H1 (cell line): ENCODE results near the gene PIK3CA. TPM values are rescaled to one million over a fixed set of nuclear protein-coding genes. Genes with fewer than 3 reads are reported as not detected.
A peak's percentile ranks its signal among the peaks of the same experiment; 100 is the strongest.

Experiments used
- CTCF ChIA-PET: fragments of 300-600 bp; sonication (Branson Sonifier 250); formaldehyde crosslinking; loops from one replicate; lab custom pipeline; 2021; ENCODE audit not compliant: partially characterized antibody; lab: Charles Lee
- POLR2A ChIA-PET: fragments of 300-600 bp; sonication (Branson Sonifier 250); formaldehyde crosslinking; loops from one replicate; lab custom pipeline; 2021; ENCODE audit warnings: inconsistent platforms; ENCODE audit not compliant: partially characterized antibody; lab: Charles Lee
- DNase-seq, 2 experiments: peaks; one replicate each; pipeline versions ENCODE4 v3.0.0 to v3.0.0-alpha.2; 2010 to 2022; ENCODE audit warnings: low spot score in 2 of 2, low read depth in 1 of 2, mixed read lengths in 1 of 2
- FAIRE-seq: peaks from 2 replicates; lab custom pipeline; 2011; peaks lifted over from hg19 to GRCh38; lab: Jason Lieb, UNC
- H2AFZ ChIP-seq: 2 replicates; pipeline ENCODE4 v1.8.1; 2012; ENCODE audit warnings: low read length, inconsistent platforms
- H2AK5ac ChIP-seq: 2 replicates; pipeline ENCODE4 v1.6.1; 2013; ENCODE audit warnings: low read depth, low read length
- H2BK120ac ChIP-seq: replicated peaks from 2 replicates; pipeline ENCODE3; 2013; ENCODE audit warnings: low read depth, low read length, inconsistent platforms
- H2BK12ac ChIP-seq: 2 replicates; pipeline ENCODE4 v1.6.1; 2013; ENCODE audit warnings: low read depth, low read length
- H2BK15ac ChIP-seq: 2 replicates; pipeline ENCODE4 v1.6.1; 2013; ENCODE audit warnings: low read length
- H2BK20ac ChIP-seq: 2 replicates; pipeline ENCODE4 v1.6.1; 2013; ENCODE audit warnings: low read length
- H2BK5ac ChIP-seq: 2 replicates; pipeline ENCODE4 v1.6.1; 2013; ENCODE audit warnings: low read depth, low read length
- H3K14ac ChIP-seq: 2 replicates; pipeline ENCODE4 v1.6.1; 2013; ENCODE audit warnings: inconsistent platforms; ENCODE audit not compliant: insufficient read length
- H3K18ac ChIP-seq: 2 replicates; pipeline ENCODE4 v1.6.1; 2013; ENCODE audit warnings: low read length; ENCODE audit errors: extremely low read depth
- H3K23ac ChIP-seq: 2 replicates; pipeline ENCODE4 v1.6.1; 2013; ENCODE audit warnings: inconsistent platforms; ENCODE audit not compliant: insufficient read length
- H3K23me2 ChIP-seq: 2 replicates; pipeline ENCODE4 v1.6.1; 2013; ENCODE audit warnings: low read depth, low read length
- H3K27ac ChIP-seq: 2 replicates; pipeline ENCODE4 v1.6.1; 2011; ENCODE audit warnings: low read depth, low read length, inconsistent platforms
- H3K27me3 ChIP-seq, 4 experiments: replicated peaks in 1 of 4; 1 replicate in 1 of 4; 2 replicates in 3 of 4; pipeline versions ENCODE4 v1.6.1 to v1.8.1; 2011 to 2013; ENCODE audit warnings: low read length in 3 of 4, mild to moderate bottlenecking in 3 of 4, inconsistent platforms in 2 of 4, mixed read lengths in 2 of 4, moderate library complexity in 1 of 4; ENCODE audit not compliant: control insufficient read depth in 3 of 4, insufficient read depth in 3 of 4; ENCODE audit errors: extremely low read depth in 1 of 4
- H3K36me3 ChIP-seq, 4 experiments: 2 replicates each; pipeline versions ENCODE4 v1.6.1 to v1.8.1; 2011 to 2013; ENCODE audit warnings: mild to moderate bottlenecking in 4 of 4, low read length in 3 of 4, moderate library complexity in 2 of 4, control low read depth in 1 of 4, inconsistent platforms in 1 of 4; ENCODE audit not compliant: insufficient read depth in 4 of 4, control insufficient read depth in 2 of 4
- H3K4ac ChIP-seq: replicated peaks from 2 replicates; pipeline ENCODE3; 2013; ENCODE audit warnings: low read length, low read depth, mixed read lengths, inconsistent platforms; ENCODE audit not compliant: insufficient read length
- H3K4me1 ChIP-seq, 4 experiments: replicated peaks in 1 of 4; 1 replicate in 1 of 4; 2 replicates in 3 of 4; pipeline versions ENCODE4 v1.6.1 to v1.8.1; 2011 to 2013; ENCODE audit warnings: low read length in 3 of 4, inconsistent platforms in 2 of 4, mixed read lengths in 1 of 4; ENCODE audit not compliant: insufficient read depth in 4 of 4, control insufficient read depth in 3 of 4
- H3K4me2 ChIP-seq, 2 experiments: 2 replicates each; pipeline versions ENCODE4 v1.6.1 to v1.8.1; 2011 to 2013; ENCODE audit warnings: low read depth in 2 of 2, low read length in 2 of 2, control low read depth in 1 of 2, inconsistent platforms in 1 of 2, mild to moderate bottlenecking in 1 of 2; ENCODE audit not compliant: insufficient read depth in 1 of 2
- H3K4me3 ChIP-seq, 4 experiments: fragments of 200-600, 300-600 bp in 1 of 4; sonication (generic), shearing (Covaris generic), sonication (Bioruptor Twin) in 1 of 4; 2 replicates each; pipeline versions ENCODE4 v1.5.1 to v1.8.1; 2011 to 2016; ENCODE audit warnings: low read length in 4 of 4, low read depth in 3 of 4, control low read depth in 2 of 4, inconsistent platforms in 2 of 4, mild to moderate bottlenecking in 2 of 4, mixed read lengths in 1 of 4, moderate library complexity in 1 of 4; ENCODE audit not compliant: insufficient read depth in 2 of 4; ENCODE audit errors: extremely low read depth in 1 of 4
- H3K56ac ChIP-seq: replicated peaks from 2 replicates; pipeline ENCODE3; 2013; ENCODE audit warnings: low read depth, mild to moderate bottlenecking, mixed read lengths, low read length, inconsistent platforms; ENCODE audit not compliant: insufficient read length
- H3K79me1 ChIP-seq: 2 replicates; pipeline ENCODE4 v1.6.1; 2013; ENCODE audit warnings: low read depth, low read length, control low read depth
- H3K79me2 ChIP-seq, 2 experiments: 2 replicates each; pipeline versions ENCODE4 v1.6.1 to v1.8.1; 2012 to 2013; ENCODE audit warnings: low read length in 2 of 2, mild to moderate bottlenecking in 2 of 2, inconsistent platforms in 1 of 2; ENCODE audit not compliant: insufficient read depth in 2 of 2, control insufficient read depth in 1 of 2
- H3K9ac ChIP-seq, 4 experiments: replicated peaks in 1 of 4; 1 replicate in 1 of 4; 2 replicates in 3 of 4; pipeline versions ENCODE4 v1.6.1 to v1.8.1; 2011 to 2013; ENCODE audit warnings: low read depth in 3 of 4, low read length in 3 of 4, control low read depth in 2 of 4, mild to moderate bottlenecking in 2 of 4, moderate library complexity in 2 of 4, inconsistent platforms in 1 of 4; ENCODE audit errors: extremely low read depth in 1 of 4
- H3K9me3 ChIP-seq, 2 experiments: 2 replicates each; pipeline versions ENCODE4 v1.6.1 to v1.8.1; 2012 to 2013; ENCODE audit warnings: mild to moderate bottlenecking in 2 of 2, moderate library complexity in 2 of 2, control low read depth in 1 of 2, inconsistent platforms in 1 of 2, low read depth in 1 of 2, low read length in 1 of 2, mixed read lengths in 1 of 2; ENCODE audit not compliant: insufficient read depth in 2 of 2
- H4K20me1 ChIP-seq, 2 experiments: replicated peaks in 1 of 2; 2 replicates each; pipeline versions ENCODE3 to v1.8.1; 2011 to 2013; ENCODE audit warnings: inconsistent platforms in 2 of 2, low read length in 2 of 2, mild to moderate bottlenecking in 1 of 2; ENCODE audit not compliant: insufficient read depth in 2 of 2, control insufficient read depth in 1 of 2
- H4K5ac ChIP-seq: 2 replicates; pipeline ENCODE4 v1.6.1; 2013; ENCODE audit warnings: low read length, low read depth, mixed read lengths, inconsistent platforms; ENCODE audit not compliant: insufficient read length
- H4K8ac ChIP-seq: 2 replicates; pipeline ENCODE4 v1.8.0; 2013; ENCODE audit warnings: mild to moderate bottlenecking, moderate library complexity, low read length, inconsistent platforms; ENCODE audit not compliant: insufficient read depth; ENCODE audit errors: extremely low read depth
- H4K91ac ChIP-seq: replicated peaks from 2 replicates; pipeline ENCODE3; 2013; ENCODE audit warnings: low read length, mixed read lengths, inconsistent platforms; ENCODE audit not compliant: insufficient read length
- CREB1 ChIP-seq: IDR thresholded peaks from 2 replicates; pipeline ENCODE4 v1.6.1; 2012; ENCODE audit warnings: inconsistent platforms
- GTF2F1 ChIP-seq: IDR thresholded peaks from 2 replicates; pipeline ENCODE4 v1.6.1; 2012; ENCODE audit warnings: low read depth, low read length, improper control_type of control experiment, borderline replicate concordance
- JUN ChIP-seq: IDR thresholded peaks from 2 replicates; pipeline ENCODE4 v1.6.1; 2011; ENCODE audit warnings: low read depth, mild to moderate bottlenecking, improper control_type of control experiment, low read length
- MAFK ChIP-seq: IDR thresholded peaks from 2 replicates; pipeline ENCODE4 v1.6.1; 2012; ENCODE audit warnings: low read depth, mild to moderate bottlenecking, improper control_type of control experiment, low read length
- PHF8 ChIP-seq: fragments of 200-600 bp; sonication (generic); conservative IDR thresholded peaks from 2 replicates; pipeline ENCODE4 v1.7.1; 2012; ENCODE audit warnings: low read depth, mild to moderate bottlenecking, inconsistent platforms, low read length, moderate library complexity
- POLR2AphosphoS5 ChIP-seq: IDR thresholded peaks from 2 replicates; pipeline ENCODE4 v1.6.1; 2011; ENCODE audit warnings: low read depth, low read length
- POU5F1 ChIP-seq: IDR thresholded peaks from 2 replicates; pipeline ENCODE4 v1.6.1; 2011; ENCODE audit warnings: low read depth, mild to moderate bottlenecking, low read length, moderate library complexity
- RBBP5 ChIP-seq: IDR thresholded peaks from 2 replicates; pipeline ENCODE4 v1.7.1; 2012; ENCODE audit warnings: low read depth, mild to moderate bottlenecking, inconsistent platforms, low read length, moderate library complexity, borderline replicate concordance
- RFX5 ChIP-seq: IDR thresholded peaks from 2 replicates; pipeline ENCODE4 v1.6.1; 2011; ENCODE audit warnings: low read depth, low read length, improper control_type of control experiment, borderline replicate concordance
- SP1 ChIP-seq: IDR thresholded peaks from 2 replicates; pipeline ENCODE4 v1.6.1; 2011; ENCODE audit warnings: low read depth, low read length
- SP4 ChIP-seq: IDR thresholded peaks from 2 replicates; pipeline ENCODE4 v1.6.1; 2012; ENCODE audit warnings: low read length, inconsistent platforms
- TCF12 ChIP-seq: IDR thresholded peaks from 2 replicates; pipeline ENCODE4 v1.6.1; 2011; ENCODE audit warnings: low read depth, mild to moderate bottlenecking, low read length
- YY1 ChIP-seq: IDR thresholded peaks from 2 replicates; pipeline ENCODE4 v1.6.1; 2011; ENCODE audit warnings: low read depth, mild to moderate bottlenecking, low read length
- WGBS, 2 experiments: shearing (Covaris generic) in 1 of 2; methylation state at CpG; one replicate each; pipeline versions ENCODE4 v1.1.6 to v1.1.7; 2013 to 2015; ENCODE audit warnings: low lambda C conversion rate in 2 of 2, mixed read lengths in 2 of 2, inconsistent platforms in 1 of 2, low coverage in 1 of 2, missing lambda C conversion rate in 1 of 2; ENCODE audit not compliant: insufficient replicate concordance in 2 of 2, insufficient coverage in 1 of 2, insufficient read length in 1 of 2; ENCODE audit errors: extremely low coverage in 1 of 2, missing lambda C conversion rate in 1 of 2; 5-methylcytosine and 5-hydroxymethylcytosine counted together
- polyA plus RNA-seq, 7 experiments: library from polyadenylated mRNA; depleted of rRNA in 3 of 7; stranded (reverse) in 5 of 7; unstranded in 2 of 7; fragments of >200 nt in 5 of 7; fragments of 200-250 nt in 2 of 7; gene quantifications; 1 replicate in 5 of 7; 2 replicates in 1 of 7; 4 replicates in 1 of 7; pipeline versions ENCODE4 v1.2.1 to v1.2.3, GENCODE V29; 2011 to 2013; ENCODE audit warnings: missing spikeins in 2 of 7, mixed read lengths in 2 of 7
- total RNA-seq: library from RNA; stranded (reverse); fragmentation: NEBNext Ultra II Directional; extraction: Animal tissue kit (Norgen Biotek cat#: 25700); gene quantifications from 2 replicates; pipeline ENCODE4 v1.2.1, GENCODE V29; 2021

Gene PIK3CA
- total and polyA plus RNA-seq, 2 of the 8 experiments (the other 6 are each of a cell fraction or from before 2014, with no cell fraction given) = 1.6 to 11.3 TPM

DNA sequence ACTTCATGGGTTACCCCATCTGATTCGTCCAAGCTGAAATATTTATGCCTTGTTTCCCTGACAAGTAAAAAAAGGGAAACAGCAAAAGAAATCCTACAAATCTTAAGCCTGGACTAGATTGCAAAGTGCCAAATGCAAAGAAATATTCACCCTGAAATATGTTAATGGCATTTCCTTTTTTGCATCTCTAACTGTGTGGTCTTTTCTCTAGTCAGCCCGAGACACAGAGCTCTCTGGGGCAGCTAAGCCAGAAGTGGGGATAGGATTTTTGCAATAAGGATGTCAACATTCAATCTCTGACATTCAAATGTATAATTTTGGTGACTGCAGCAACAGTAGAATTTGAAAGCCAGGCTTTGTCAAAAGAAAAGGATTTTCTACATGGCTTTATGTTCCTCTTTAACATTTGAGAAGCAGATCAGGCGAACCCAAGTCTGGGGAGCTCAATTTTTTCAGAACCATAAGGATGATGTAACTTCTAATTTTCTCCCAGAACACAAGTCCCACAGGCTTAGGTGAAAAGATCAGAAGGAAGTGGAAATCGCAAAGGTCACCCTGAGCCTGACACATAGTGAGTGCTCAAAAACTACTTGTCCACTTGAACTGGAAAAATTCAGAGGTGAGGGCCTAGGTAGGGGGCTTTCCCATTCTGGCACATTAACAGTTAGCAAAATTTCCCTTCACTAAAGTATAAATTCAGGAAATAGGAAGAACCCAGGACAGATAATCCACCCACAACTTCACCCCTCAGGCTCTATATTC is 131.0 kb downstream of the PIK3CA start:
- Histone ChIP-seq H2AFZ (peak overlapping the region; percentile 81; the same call in 1 of the 2 replicates), H3K27me3 (no peaks in the 10 kb centered on the region), H3K9me3 (no peaks in the 10 kb centered on the region), H3K4ac (no peak overlapping the region), H3K56ac (no peak overlapping the region), H4K20me1 (no peaks in the 10 kb centered on the region), H3K14ac (no peak overlapping the region), H2BK20ac (no peak overlapping the region), H2BK15ac (no peak overlapping the region), H3K18ac (no peak overlapping the region), H3K79me1 (no peaks in the 10 kb centered on the region), H2BK120ac (no peak overlapping the region), H3K79me2 (no peaks in the 10 kb centered on the region), H3K4me3 (no peak overlapping the region), H4K8ac (no peak overlapping the region), H3K23me2 (no peaks in the 10 kb centered on the region), H2AK5ac (no peak overlapping the region), H3K4me2 (no peak overlapping the region), H4K5ac (no peak overlapping the region), H2BK5ac (no peak overlapping the region), H3K27ac (no peak overlapping the region), H2BK12ac (no peak overlapping the region), H4K91ac (no peak overlapping the region), H3K9ac (no peak overlapping the region), H3K36me3 (no peaks in the 10 kb centered on the region), H3K4me1 (peaks cover 0 to 4% (median 0%) of the 10 kb centered on the region in 4 experiments; a peak in 1 of 7 replicates), H3K23ac (no peak overlapping the region)
- FAIRE-seq (no peak), DNase-seq (no peak)
- POLR2A ChIA-PET = no interaction called here
- no peak for TF ChIP-seq POU5F1
- TF ChIP-seq GTF2F1 = no peak
- no peak for TF ChIP-seq POLR2AphosphoS5
- no peak for TF ChIP-seq CREB1
- TF ChIP-seq JUN = no peak
- TF ChIP-seq YY1 = no peak
- no peak for TF ChIP-seq SP4
- no peak for TF ChIP-seq TCF12
- TF ChIP-seq RFX5 = no peak
- TF ChIP-seq RBBP5 = no peak
- no peak for TF ChIP-seq SP1
- TF ChIP-seq MAFK = no peak
- TF ChIP-seq PHF8 = no peak
- CTCF ChIA-PET = interaction anchor here (0.5 to 1.4 kb wide), 6 partner anchors 13 to 501 kb away, joined by 3 to 5 read pairs (median 3); no protein-coding TSS in a partner anchor
- WGBS, 2 experiments = 66% methylated on average over 4 of the region's 4 CpGs; no CpG with 5 or more reads in 1 of the 2 experiments
